Stimulated activated naive CD8-positive, alpha-beta T cell treated with anti-CD3 and anti-CD28 coated beads, Interleukin-15, amount 100 ng/mL, for 72 hours (primary cell): ENCODE results near the gene IGBP1.
"Not testable (repeated sequence)": the region's sequence is repeated elsewhere in the genome, so short reads cannot be mapped to it uniquely, and the experiment has no call there.

Source experiments
- ATAC-seq: fragments of 150-1000 bp; cut with Tn5 transposase; 2 replicates; pipeline ENCODE4 v1.10.0; 2021; ENCODE audit warnings: mild to moderate bottlenecking, moderate library complexity
- DNase-seq, 2 donors: peaks; one replicate each; pipeline ENCODE4 v3.0.0; 2021 to 2022
- H3K27ac Mint-ChIP-seq, 2 donors: one replicate each; pipeline ENCODE4 v1.8.0; 2022; ENCODE audit warnings: mild to moderate bottlenecking in 2 of 2, mixed read lengths in 2 of 2, moderate library complexity in 2 of 2
- H3K27me3 Mint-ChIP-seq: one replicate; pipeline ENCODE4 v1.8.0; 2022; ENCODE audit warnings: mixed read lengths
- H3K4me1 Mint-ChIP-seq: one replicate; pipeline ENCODE4 v1.8.0; 2022; ENCODE audit warnings: mild to moderate bottlenecking, mixed read lengths
- H3K4me3 Mint-ChIP-seq, 2 donors: one replicate each; pipeline ENCODE4 v1.8.0; 2022; ENCODE audit warnings: mild to moderate bottlenecking in 2 of 2, mixed read lengths in 2 of 2, moderate library complexity in 1 of 2
- H3K9me3 Mint-ChIP-seq, 2 donors: one replicate each; pipeline ENCODE4 v1.8.0; 2022; ENCODE audit warnings: mixed read lengths in 2 of 2

Gene IGBP1

DNA sequence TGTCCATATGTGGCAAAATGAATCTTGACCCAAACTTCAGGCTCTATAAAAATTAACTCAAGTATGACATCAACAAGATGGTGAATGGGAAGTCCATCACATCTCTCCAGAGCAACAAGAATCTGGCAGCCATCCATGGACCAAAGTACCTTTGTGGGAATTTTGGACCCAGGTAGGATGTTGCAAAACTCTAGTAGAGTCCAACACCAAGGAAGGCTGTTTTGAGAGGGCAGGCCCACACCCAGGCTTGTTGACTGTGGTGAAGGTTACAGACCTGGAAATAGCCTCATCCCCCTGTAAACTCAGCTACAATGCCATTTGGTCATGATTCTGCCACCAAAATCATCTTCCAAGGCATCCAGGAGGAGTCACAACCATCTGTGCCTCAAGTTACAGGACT, 57.0 kb downstream of the IGBP1 start:
- Mint-ChIP-seq H3K9me3 (peaks cover 10% of the 10 kb centered on the region in 2 donors), H3K27me3 (peaks cover under 1% of the 10 kb centered on the region), H3K4me1 (no peaks in the 10 kb centered on the region), H3K27ac (no peak overlapping the region), H3K4me3 (no peak overlapping the region)
- no peak for DNase-seq
- no peak for ATAC-seq

DNA sequence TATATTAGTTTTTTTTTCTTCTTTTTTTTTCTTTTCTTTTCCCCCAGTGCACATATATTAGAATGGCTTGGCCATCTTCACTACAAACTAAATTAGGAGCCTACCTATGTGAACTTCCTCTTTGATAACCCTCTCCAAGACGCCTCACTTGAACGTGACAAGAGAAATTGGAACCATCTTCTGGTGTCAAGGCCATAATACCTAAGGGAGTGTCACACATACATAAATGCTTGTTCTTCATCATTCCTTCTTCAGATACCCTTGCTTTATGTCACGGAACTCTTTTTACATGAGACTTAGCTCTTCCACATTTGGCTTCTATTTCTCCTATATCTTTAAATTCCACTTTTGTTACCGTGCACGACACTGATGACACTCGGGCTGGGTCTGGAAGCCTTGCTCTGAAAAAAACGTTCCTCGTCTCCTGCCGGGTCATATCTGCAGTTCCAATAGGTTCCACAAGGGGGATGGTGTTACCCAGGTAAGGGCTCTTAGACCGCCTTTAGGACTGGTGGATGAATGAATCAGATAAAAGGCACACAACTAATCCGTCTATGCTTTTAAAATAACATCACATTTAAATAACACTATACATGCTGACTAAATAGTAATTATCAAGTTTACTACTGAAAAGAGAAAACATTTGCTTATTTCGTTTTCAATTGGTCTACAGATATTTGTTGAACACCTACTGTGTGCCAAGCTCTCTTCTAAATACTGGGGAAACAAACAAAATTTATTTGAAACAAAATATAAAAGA, 63.9 kb downstream of the IGBP1 start:
- peaks cover 7% of the 10 kb centered on the region for H3K27me3 Mint-ChIP-seq
- DNase-seq (peak; percentile 55 to 56), ATAC-seq (peak; percentile 88)
- no peaks in the 10 kb centered on the region for H3K9me3 Mint-ChIP-seq
- peak overlapping the region in 1 of 2 donors; percentile 41 for H3K4me3 Mint-ChIP-seq
- peaks cover 5% of the 10 kb centered on the region for H3K4me1 Mint-ChIP-seq
- H3K27ac Mint-ChIP-seq: peak overlapping the region in 1 of 2 donors; percentile 75

DNA sequence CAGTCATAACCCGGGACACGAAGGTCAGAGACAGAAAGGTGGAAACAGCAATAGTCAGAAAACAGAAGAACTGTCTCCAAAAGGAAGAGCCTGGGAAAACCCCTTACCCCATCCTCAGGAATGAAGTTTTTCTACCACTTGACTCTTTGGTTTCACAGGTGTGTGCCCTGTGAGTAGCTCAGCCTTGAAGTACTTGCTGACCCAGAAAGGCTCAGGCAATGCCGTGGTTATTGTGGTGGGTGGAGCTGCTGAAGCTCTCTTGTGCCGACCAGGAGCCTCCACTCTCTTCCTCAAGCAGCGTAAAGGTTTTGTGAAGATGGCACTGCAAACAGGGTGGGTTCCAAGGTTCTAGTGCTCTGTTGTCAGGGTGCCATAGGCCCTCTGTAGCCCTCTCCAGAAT, 68.5 kb downstream of the IGBP1 start:
- ATAC-seq: no peak
- no peaks in the 10 kb centered on the region for H3K9me3 Mint-ChIP-seq
- H3K27me3 Mint-ChIP-seq: peaks cover 7% of the 10 kb centered on the region

DNA sequence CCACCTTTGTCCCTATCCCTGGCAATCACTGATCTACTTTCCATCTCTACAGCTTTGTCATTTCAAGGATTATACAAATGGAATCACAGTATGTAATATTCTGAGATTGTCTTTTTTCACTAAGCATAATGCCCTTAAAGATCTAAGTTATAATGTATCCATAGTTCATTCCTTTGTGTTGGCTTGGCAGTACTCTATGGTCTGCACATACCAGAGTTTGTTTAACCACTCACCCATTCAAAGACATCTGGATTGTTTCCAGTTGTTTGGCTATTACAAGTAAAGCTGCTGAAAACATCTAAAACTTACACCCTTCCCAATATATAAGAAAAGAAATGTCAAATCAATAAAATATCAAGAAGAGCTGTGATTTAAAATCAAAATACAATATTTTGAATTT, 75.2 kb downstream of the IGBP1 start:
- H3K4me1 Mint-ChIP-seq: no peaks in the 10 kb centered on the region
- no peak for ATAC-seq
- peaks cover 0 to 4% of the 10 kb centered on the region in 2 donors for H3K9me3 Mint-ChIP-seq
- peak overlapping the region in 1 of 2 donors; percentile 86 for H3K27ac Mint-ChIP-seq
- no peaks in the 10 kb centered on the region for H3K27me3 Mint-ChIP-seq
- no peak for DNase-seq
- no peak overlapping the region for H3K4me3 Mint-ChIP-seq

More for the DNA sequence above, 68.5 kb downstream of the IGBP1 start:
- Mint-ChIP-seq H3K27ac (no peak overlapping the region), H3K4me3 (no peak overlapping the region), H3K4me1 (peaks cover 5% of the 10 kb centered on the region)
- DNase-seq: no peak

DNA sequence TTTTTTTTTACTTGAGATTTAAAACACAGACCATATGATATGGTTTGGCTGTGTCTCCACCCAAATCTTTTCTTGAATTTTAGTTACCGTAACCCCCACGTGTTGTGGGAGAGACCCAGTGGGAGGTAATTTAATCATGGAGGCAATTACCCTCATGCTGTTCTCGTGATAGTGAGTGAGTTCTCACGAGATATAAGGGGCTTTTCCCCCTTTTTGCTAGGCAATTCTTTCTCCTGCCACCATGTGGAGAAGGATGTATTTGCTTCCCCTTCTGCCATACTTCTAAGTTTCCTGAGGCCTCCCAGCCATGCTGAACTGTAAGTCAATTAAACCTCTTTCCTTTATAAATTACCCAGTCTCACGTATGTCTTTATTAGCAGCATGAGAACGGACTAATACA, 76.3 kb downstream of the IGBP1 start:
- H3K4me3 Mint-ChIP-seq, DNase-seq, H3K9me3 Mint-ChIP-seq, H3K4me1 Mint-ChIP-seq, H3K27ac Mint-ChIP-seq, H3K27me3 Mint-ChIP-seq, ATAC-seq: not testable (repeated sequence)
